ENCODE results near the gene SMAD5.

SMAD5 gene

GRCh38 chr5:136157514-136157913 is 24.9 kb downstream of the SMAD5 start:
- no peak for DNase-seq

- no peak for DNase-seq
Measured at GRCh38 chr5:136159457-136159856, 26.8 kb downstream of the SMAD5 start.

GRCh38 chr5:136162008-136162407 is 29.4 kb downstream of the SMAD5 start:
- DNase-seq: no peak

DNA sequence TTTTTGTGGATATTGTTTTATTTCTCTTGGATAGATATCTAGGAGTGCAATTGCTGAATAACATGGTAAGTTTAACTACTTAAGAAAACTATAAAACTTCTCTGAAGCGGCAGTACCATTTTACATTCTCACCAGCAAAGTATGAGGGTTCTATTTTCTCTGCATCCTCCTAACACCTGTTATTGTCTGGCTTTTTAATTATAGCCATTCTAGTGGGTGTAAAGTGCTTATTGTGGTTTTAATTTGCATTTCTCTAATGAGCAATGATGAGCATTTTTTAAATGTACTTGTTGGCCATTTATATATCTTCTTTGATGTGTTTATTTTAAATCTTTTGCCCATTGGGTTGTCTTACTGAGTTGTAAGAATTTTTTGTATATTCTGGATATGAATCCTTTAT is 31.6 kb downstream of the SMAD5 start:
- DNase-seq: no peak

- no peak for DNase-seq
Measured at GRCh38 chr5:136166909-136167308, 34.3 kb downstream of the SMAD5 start.

- no peak for DNase-seq
Measured at GRCh38 chr5:136169218-136169617, 36.6 kb downstream of the SMAD5 start.

GRCh38 chr5:136174021-136174659 is 41.5 kb downstream of the SMAD5 start:
- no peak for DNase-seq

DNA sequence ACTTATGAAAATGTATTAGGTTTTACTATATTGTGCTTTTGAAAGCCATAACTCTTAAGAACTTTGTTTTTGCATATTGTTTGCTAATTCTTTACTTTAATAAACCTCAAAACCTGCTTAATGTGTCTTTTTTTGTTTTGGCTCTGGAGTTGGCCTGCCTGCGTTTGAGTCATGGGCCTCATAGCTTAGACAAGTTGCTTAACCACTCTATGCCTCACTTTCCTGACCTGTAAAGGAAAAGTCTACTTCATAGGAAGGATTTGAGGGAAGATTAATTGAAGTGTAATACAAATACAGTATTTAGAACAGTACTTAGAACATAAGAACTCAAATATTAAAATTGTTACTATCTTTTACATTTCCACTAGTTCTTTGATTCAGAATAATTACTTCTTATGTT is 50.0 kb downstream of the SMAD5 start:
- no peak for DNase-seq

GRCh38 chr5:136185974-136186665 is 53.5 kb downstream of the SMAD5 start:
- DNase-seq: no peak

- DNase-seq: no peak
Measured at GRCh38 chr5:136186796-136187195, 54.2 kb downstream of the SMAD5 start.

DNA sequence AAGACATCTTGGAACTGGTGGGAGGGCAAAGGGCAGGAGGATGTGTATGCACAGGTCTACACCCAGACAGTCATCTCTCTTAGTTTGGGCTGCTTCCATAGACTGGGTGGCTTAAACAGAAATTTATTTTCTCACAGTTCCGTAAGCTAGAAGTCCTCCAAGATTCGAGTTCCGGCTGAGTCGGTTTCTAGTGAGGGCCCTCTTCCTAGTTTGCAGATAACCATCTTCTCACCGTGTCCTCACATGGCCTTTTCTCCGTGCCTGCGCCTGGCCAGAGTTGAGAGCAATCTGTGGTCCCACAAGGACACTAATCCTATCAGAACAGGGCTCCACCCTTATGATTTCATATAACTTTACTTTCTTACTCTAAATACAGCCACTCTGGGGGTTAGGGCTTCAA is 56.2 kb downstream of the SMAD5 start:
- no peak for DNase-seq

- no peak for DNase-seq
Measured at GRCh38 chr5:136190091-136190720, 57.6 kb downstream of the SMAD5 start.

DNA sequence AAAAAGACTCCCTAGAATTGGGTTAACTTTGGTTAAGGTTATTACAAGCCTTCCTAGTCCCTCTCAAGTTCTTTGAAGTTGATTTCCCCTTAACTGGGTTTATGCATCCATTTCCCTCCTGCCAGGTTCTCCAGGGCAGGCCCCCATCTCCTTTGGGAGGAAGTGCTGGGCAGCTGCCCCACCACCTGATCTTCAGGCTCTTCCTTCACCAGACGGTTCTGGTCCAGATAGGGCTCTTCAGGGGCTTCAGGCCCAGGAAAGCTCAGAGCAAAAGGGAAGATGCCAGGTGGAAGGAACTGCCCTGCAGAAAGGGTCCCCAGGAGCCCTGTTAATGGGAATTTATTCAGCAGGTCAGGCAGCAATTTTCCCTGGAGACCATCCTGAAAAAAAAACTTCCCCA is 58.3 kb downstream of the SMAD5 start:
- no peak for DNase-seq

GRCh38 chr5:136191304-136192014 is 58.8 kb downstream of the SMAD5 start:
- DNase-seq: no peak

DNA sequence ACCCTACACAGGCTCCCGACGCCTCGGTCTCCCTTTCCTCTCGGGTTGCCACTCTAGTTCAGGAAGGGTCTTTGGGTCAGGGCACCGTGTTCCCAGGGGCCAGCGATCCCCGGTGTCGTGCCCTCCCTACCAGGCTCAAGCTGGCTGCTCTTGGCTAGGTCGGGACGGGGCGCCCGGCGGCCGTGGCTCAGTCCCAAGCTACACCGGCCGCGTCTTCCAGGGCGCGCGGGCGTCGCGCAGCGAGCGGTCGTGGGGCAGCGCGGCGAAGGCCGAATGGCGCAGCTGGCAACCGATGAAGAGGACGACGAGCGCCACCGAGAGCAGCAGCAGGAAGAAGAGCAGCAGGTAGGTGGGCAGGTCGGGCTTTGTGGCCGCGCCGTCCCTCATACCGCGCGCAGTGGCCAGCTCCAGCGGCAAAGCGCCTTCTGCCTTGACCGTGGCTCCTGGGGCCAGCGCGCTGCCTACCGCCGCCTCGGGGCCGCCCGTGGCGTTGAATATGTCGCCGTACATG is 59.4 kb downstream of the SMAD5 start:
- DNase-seq: no peak

DNA sequence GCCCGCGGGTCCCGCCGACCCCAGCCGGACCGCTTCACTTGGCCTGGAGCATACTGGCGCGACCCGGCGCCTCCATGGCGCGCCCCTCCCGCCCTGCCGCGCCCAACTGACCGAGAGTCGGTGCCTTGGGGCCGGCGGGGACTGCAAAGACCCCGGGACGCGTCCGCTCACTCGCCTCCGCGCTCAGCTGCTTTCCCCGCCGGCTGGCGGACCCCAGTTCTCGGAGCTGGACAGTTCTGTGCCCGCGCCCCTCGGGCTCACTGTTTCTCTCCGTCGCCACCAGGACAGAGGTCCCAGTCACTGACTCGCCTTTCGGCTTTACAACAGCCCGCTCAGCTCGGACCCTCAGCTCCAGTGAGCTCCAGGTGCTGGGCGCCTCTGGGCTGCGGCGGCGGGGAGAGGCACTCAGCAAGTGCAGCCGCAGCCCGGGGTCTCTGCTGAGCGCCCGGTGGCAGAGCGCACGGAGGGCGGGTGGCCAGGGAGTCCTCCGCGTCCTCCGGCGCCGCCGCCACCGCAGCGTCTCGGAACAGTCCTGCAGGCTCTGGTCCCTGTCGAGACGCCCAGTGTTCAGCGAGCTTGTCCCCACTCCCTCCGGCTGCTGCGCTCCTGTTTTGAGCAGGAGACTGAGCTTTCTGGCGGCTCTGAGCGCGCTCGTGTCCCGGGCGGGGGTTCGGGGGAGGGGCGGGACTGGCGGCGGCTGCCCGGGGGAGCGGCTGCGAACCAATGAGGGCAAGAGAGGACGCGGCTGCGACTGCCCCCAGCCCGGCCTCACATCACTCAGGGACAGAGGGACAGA is 60.1 kb downstream of the SMAD5 start, which contains the start of gene SMIM32:
TSS of gene SMIM32 (minus strand) at position 637 of the 796 bp plus-strand sequence. CDS start 638 bp downstream, outside the sequence.
- no peak for DNase-seq

- DNase-seq: no peak
Measured at GRCh38 chr5:136193322-136193935, 60.8 kb downstream of the SMAD5 start.

DNA sequence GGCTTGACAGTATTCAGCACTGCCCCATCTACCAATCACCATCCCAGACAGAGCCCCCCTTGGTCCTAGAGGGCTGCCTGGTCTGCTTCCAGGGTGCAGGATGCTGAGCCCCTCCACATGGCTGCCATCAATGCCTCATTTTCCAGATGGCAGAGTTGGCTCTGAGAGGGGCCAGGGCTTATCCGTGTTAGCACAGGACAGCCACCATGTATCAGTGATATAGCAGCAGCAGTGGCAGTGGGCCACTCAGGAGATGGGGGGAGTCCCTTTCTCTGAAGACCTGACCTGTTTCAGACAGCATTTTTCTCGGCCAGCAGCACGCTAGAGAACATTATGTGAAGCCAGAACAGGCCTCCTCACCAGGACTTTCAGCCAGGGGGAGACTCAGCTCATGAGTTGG is 61.9 kb downstream of the SMAD5 start:
- DNase-seq: no peak

DNA sequence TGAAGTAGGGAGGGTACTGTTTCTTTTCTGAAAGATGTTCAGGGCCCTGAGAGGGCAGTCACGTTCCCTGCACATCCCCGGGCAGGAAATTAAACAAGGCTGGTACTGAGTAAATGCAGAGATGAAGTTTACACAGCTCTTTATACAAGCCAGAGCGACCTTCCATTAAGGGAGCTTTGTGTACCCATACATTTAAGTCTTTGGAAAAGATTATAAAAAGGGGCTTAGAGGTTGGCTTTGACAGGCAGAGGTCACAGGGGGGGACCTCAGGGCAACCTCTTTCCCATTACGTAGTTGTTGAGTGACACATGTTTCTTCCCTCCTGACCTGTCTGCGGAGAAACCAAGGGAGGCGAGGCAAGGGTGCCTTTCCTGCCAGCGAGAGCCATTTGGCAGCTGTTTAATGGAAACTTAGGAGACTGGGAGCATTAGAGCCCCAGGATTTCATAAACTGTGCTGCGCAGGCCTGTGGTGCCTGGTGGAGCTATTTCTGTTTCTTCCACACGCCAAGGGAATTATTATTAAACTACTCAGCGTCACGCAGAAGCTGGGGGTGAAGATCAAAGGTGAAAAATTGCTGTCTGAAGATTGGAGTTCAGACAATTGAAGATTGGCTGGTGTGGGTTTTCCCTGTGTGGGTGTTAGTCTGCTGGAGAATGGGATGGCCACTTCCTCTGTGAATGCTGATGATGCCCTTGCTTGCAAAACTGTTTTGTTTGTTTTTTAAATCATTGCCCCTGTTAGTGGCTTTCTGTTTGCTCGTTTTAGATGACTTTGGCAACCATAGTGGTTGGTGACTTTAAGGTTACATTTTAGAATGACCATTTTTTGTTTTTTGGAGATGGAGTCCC is 63.6 kb downstream of the SMAD5 start:
- DNase-seq: no peak

- DNase-seq: no peak
Measured at GRCh38 chr5:136197462-136198142, 65.0 kb downstream of the SMAD5 start.

Measured in stimulated activated CD4-positive, alpha-beta T cell treated with anti-CD3 and anti-CD28 coated beads, Interleukin-2, amount 100 ng/mL, for 24 hours (primary cell).